GM21723 (cell line): ENCODE results near the gene SVIL.
A peak's percentile ranks its signal among the peaks of the same experiment; 100 is the strongest.
"Not testable (repeated sequence)": the region's sequence is repeated elsewhere in the genome, so short reads cannot be mapped to it uniquely, and the experiment has no call there.

Experiments
- ATAC-seq: cut with Tn5 transposase; IDR thresholded peaks from one replicate; pipeline ENCODE4 v1.9.1; 2021; ENCODE audit warnings: mild to moderate bottlenecking, moderate library complexity; ENCODE audit not compliant: unreplicated experiment

Gene SVIL

DNA sequence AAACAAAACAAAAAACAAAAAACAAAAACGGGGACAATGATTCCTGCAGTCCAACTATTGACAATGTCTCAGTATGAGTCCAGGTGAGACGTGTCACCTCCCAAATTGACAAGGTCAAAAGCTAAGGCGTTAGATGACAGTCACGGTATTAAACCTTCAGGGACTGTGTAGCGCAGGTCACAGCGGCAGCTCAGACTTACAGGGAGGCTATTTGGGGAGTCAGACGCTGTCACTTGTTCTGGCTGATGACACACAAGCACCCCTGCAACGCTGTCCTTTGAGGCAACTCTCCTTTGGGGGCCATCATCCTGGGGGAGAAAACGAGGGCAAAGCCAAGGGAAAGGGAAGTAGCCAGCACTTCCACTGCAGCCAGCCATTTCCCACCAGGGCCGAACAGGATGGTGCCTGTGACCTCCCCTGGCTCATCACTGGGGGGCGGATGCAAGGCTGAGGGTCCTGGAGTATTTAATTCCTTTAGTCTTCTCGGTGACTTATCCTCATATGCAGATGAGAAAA is 55.3 kb downstream of the SVIL start:
- no peak for ATAC-seq

DNA sequence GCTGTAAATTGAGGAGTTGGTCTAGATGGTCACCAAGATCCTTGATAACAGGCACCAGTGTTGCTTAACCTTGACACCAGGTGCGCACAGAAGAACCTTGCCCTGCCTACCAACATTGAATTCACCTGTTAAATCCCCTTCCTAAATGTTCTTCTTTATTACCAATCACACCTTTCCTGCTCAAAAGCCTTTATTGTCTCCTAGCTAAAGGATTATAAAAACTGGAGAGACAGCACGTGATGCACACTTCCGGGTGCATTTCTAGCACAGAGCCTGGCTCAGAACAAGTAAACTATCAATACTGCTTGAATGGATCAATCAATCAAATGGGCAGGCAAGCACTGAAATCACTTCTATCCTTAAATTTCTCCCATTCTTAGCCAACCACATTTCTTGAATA is 56.3 kb downstream of the SVIL start:
- no peak for ATAC-seq

DNA sequence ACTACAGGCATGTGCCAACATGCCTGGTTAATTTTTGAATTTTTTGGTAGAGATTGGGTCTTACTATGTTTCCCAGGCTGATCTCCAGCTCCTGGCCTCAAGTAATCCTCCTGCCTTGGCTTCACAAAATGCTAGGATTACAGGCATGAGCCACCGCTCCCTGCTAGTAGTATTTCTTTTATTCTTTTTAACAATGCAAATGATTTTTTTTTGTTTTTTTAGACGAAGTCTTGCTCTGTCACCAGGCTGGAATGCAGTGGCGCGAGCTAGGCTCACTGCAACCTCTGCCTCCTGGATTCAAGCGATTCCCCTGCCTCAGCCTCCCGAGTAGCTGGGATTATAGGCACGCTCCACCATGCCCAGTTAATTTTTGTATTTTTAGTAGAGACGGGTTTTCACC is 58.1 kb downstream of the SVIL start:
- no peak for ATAC-seq

DNA sequence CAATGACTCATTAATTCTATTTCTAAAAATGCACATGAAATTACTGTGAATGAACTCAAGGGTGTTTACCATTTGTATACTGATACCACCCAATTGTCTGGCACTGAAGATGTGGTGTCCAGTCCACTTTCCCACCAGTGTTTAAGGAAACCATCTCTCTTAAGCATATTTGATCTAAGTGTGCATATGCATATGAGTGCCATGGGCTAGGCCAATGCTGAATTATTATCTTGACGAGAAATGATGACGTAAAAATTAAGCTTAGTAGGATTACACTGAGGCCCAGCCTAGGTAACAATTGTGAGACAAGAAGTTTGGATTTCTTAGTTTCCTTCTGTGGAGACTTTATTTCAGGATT is 59.7 kb downstream of the SVIL start:
- ATAC-seq: no peak

DNA sequence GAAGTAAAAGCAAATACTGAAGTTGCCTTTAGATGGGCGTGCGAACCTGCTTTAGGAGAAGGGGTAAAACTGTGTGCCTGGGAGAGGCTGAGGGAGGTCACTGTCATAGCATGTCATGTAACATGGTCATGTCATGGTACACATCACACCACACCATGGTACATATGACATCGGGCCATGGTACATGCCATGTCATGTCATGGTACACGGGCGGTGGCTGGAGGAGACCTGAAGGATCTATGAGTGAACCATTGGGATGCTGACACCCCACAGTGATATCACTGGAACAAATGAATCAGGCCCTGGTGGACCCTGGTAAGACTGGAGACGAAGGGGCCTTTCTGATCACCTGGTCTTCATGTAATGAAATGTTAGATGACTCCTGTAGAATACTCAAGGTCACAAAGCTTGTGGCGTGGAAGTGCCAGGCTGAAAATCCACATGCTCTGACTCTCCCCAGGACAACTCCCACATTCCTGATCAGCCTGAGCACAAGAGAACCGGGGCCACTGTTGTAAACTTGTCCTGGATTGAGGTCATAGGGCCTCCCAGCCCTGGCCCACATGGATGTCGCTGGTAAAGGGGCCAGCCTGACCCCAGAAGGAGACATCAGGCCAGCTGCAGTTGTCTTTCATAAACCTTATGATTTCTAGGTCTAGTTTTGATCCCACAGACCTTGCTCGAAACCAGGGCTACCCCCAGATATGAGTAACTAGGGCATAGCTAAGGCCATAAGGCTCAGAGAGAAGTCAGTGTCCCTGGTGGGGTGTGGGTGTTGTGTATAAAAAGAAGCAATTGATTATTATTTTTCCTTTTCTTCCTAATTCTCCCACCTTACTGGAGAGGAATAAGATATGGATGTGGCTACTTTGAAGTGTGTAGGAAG is 60.3 kb downstream of the SVIL start:
- ATAC-seq: not testable (repeated sequence)

DNA sequence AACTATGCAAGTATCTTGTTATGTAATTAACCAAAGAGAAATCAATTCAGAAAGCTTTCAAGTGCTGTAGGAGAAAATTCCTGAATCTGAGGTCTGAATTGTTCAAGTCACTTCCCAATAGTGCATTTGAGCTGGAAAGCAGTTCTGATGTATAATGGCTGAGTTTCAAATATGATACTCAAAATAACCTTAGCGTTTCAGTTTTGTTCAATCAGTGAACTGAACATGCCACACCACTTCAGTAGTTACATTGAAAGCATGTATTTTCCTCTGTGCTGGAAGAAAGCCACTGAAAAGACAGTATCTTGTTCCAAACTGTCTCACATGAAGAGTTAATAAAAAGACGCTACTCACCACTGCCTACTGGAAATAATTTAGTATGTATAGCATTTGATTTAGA is 64.5 kb downstream of the SVIL start:
- ATAC-seq: not testable (repeated sequence)

DNA sequence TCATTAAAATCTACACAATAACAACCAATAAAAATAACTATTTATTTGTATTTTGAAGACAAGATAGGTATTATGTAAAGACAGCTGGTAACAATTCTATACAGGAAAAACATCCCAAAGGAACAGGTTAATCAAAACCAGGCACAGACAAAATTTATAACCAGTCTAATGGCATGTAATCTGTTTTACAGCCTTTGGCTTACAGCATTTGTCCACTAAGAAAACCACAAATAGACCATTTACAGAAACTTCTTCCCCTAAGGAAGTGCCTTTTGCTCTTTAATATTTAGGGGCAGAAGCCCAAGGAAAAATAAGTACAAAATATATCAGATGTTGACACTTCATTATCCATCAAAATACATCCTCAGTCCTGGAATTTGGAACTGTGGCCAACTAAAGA is 65.0 kb downstream of the SVIL start:
- ATAC-seq: no peak

DNA sequence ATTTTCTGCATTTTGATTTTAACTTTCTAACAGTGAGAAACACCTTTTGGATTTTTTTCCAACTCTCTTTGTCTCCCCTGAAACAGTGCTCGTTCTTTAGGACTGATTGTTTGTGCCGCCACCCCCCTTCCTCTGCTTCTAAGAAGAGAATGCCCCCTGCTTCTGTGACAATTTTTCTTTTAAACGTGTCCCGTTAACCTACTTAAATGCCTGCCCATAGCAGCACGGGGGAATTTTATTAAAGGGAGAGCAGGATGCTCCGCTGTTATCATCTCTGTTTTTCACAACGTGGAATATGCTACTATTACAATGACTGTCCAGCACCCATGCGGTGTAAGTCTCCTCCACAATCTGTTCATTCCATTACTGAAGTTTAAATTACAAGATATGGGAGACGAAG is 67.8 kb downstream of the SVIL start:
- no peak for ATAC-seq

DNA sequence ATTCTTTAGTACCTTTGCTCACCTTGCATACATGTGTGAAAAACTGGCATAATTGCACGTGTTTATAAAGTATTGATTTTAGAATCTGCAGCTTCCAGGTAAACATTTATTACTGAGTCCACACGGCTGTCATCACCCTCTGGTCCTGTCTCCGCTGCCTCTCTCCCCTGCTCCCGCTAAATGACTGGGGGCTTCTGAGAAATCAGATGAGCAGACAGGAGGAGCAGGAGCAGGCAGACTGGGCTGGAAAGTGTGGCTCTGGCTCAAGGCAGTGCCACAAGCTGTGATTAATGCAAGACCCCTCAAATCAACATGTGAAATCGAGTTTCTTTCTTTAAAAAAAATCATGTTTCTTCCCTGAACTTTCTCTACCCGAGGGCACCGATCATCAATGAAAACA is 68.6 kb downstream of the SVIL start:
- not testable (repeated sequence) for ATAC-seq

DNA sequence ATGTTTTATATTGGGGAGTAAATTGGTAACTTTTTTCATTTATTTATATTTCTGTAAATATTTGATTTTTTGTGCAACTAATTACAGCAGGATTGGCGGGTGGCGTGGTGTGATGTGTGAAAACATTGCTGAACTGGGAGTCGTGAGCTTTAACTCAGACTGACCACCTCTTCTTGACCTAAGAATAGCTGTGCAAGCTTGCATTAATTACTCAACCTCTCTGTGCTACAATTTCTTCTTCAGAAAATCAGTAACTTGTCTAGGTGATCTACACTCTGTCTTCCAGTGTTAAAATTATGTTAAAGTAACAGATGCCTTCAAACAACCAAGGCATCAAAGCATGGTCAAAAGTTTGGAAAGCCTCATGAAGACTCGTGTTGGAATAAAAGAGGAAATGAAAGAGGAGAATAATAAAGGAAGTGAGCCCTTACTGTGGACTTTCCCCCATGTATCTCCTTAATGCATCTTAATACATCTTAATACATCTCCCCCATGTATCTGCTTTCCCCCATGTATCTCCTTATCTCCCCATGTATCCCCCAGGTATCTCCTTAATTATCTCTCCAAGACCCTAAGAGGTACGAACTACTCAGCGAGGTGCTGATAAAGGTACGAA is 71.2 kb downstream of the SVIL start:
- ATAC-seq: no peak

DNA sequence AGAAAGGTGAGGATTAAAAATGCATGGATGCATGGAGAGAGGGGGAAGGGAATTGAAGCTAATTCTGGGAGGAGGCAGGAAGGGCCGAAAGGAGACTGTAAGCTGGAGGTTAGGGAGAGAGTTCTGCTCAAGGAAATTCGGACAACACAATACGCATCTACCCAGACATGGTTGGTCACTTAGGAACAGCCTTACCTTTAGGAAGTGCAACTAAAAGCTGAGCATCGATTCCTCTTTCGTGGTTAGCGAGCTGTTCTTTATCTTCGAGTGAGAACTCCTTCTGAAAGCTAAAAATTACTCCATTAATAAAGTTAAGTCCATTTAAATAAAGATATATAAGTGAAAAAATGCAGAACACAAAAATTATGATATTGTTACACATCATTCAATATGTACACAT is 71.8 kb downstream of the SVIL start:
- peak; percentile 81 for ATAC-seq

DNA sequence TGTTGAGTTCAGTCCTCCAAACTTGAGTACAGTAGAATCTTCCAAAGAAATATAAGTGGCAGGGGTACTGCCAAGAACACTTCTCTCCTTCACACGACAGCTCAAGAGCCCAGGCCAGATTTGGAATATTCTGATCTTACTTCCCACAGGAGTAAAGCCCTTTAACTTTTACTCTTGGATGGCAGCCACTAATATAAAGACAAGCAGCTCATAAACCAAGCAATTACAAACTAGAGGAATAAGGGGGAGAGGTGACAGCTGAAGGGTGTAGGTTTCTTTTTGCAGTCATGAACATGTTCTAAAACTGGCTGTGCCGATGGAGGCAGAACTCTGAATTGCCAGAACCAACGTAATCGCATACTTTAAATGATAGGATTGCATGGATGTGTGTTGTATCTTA is 74.8 kb downstream of the SVIL start:
- no peak for ATAC-seq

DNA sequence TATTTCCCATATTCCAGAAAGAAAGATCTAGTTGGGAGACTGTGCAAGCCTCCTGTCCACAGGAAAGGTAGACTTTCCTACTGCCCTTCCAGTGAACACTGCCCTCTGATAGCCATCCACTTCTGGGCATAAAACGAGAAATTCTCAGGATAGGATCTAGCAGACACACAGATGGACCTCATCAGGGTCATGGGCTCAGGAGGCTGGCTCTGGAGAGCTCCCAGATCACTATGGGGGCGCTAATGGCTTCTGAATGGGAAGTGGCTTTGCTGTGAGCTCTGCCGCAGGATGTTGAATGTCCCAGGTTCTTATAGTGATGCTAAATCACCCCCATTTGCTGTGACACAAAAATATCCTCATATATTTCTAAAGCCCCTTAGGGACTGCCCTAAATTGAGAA is 77.1 kb downstream of the SVIL start:
- no peak for ATAC-seq

DNA sequence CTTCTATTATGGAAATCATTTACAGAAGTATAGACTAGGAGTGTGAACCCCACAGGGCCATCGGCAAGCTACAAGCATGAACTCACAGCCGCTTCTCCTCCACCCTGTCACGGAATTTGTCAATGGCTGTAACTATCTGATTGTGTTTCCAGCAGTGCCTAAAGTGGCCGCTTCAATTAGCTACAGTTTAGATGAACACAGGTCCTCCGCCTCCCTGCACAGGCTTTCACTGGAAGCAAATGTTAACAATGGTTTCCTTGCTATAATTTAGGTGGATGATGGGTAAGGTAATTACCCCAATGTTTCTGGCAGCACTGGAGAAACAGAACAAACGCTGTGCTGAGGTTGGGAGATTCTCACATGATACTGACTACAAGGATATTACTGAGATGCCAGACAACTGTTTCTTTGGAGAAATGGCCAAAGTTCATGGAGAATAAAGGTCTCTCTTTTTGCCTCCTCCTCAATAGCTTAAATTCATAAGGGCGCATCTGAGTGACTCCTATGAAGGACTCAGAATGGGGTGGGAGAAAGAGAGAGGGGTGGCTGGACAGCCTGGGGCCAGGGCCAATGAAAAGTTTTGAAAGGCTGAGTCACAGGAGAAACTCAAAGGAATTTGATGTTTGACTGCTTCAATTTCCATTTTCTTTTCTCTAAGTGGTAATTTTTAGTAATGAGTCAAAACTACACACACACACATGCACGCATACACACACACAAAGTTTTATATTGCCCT is 78.9 kb downstream of the SVIL start:
- ATAC-seq: no peak

DNA sequence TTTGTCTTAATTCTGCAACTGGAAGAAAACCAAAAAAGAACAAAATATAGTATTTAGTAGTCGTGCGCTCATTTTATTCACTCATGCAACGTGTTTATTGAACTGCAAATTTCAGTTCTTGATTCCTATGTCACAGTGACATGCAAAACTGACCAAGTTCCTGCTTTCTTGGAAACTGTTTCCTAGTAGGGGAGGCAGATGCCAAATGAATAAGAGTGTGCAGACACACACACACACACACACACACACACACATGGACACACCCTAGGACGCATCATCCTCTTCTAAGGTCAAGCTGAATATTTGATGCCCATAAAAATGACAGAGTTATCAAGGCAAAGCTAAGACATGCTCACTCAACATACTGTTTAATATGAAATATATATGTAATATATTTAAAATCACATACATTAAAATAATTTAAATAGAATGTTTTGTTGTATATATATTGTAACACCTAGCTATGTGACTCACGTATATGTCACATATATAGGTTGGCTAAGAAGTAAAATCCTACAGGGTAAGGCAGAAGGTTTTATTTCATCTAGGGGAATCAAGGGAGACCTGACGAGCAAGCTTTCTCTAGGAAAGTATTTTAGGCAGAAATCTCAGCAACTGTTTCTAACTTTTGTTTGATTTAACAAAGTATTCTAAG is 79.6 kb downstream of the SVIL start:
- no peak for ATAC-seq

DNA sequence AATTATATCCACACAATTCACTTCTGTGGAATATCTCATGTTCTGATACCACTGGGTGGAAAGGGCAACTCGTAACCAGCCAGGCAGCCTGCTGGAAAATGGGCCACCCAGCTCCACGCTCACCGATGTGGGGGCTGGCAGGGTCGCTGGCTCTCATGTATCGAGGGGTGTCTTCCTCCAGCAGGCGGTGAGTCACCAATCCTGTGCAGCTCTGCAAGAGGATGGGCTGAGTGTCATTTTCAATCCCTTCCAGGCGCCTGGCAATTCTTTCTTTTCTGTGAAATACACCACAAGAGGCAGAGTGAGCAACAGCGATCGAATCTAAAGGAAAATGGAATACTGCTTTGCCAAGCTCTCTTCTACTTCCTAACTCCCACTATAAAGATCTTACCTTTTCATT is 80.1 kb downstream of the SVIL start:
- no peak for ATAC-seq

DNA sequence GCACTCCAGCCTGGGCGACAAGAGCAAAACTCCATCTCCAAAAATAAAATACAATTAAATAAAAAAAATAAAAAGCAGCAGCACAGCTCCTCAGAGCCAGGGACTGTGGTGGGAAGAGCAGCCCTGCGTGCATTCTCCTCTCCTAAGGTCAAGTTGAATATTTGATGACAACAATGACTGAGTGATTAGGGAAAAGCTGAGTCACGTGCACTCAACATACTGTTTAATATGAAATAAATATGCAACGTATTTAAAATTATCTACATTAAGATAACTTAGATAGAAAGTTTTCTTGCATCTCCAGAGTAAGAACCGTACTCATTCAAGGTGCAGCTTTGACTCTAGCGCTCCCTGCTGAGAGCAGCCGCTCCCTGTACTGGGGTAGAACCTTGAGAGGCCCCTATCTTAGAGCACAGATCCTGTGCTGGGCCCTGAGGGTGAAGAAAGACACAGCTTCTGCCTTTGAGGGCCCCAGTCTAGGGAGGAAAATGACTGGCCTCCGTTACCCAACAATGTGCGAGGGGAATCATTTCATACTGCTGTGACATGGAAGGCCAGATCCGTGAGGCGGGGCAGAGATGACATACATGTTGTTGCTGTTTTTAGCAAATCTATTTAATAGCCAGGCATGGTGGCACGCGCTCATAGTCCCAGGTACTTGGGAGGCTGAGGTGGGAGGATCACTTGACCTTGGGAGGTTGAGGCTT is 81.1 kb downstream of the SVIL start:
- ATAC-seq: no peak

DNA sequence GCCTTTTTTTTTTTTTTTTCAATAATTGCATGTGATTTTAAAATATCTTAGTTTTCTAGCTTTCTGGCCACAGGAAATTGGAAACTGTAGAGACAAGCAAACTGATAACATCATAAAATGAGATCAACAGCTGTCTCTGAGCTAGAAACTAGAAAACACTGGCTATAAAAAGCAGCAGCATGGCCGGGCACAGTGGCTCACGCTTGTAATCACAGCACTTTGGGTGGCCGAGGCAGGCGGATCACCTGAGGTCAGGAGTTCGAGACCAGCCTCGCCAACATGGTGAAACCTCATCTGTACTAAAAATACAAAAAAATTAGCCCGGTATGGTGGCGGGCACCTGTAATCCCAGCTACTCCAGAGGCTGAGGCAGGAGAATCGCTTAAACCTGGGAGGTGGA is 81.7 kb downstream of the SVIL start:
- ATAC-seq: not testable (repeated sequence)

DNA sequence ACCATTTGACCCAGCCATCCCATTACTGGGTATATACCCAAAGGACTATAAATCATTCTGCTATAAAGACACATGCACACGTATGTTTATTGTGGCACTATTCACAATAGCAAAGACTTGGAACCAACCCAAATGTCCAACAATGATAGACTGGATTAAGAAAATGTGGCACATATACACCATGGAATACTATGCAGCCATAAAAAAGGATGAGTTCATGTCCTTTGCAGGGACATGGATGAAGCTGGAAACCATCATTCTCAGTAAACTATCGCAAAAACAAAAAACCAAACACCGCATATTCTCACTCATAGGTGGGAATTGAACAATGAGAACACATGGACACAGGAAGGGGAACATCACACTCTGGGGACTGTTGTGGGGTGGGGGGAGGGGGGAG is 85.3 kb downstream of the SVIL start:
- ATAC-seq: not testable (repeated sequence)

DNA sequence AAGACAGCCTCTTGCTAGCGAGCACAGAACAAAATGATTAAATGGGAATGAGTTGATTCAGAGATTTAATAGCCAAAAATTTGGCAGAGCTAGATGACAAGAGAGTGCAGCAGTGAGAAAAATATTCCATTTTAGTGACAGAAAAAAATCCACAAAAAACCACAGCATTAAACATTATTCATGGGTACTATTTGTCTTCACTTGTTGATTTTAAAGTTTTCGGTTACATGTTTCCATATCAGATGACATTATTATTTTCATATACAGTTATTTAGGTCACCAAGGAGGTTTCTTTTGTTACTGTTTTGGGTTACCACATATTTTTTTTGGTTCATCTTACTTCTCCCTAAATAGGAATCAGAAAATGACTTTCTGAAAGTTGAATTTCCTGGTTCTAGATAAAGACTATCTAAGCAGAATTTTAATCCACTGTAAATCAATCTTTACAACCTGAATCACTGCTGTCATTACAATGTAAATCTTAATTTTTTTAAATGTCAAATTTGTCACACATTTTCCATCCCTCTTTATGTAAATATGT is 87.9 kb downstream of the SVIL start:
- no peak for ATAC-seq
